ENCODE data around the gene HLA-DRB5.

Gene HLA-DRB5

GRCh38 chr6:32519910-32520258, 10.2 kb downstream of the HLA-DRB5 start:
- Histone ChIP-seq H3K9ac (ENCODE audit: low read length) (no peak overlapping the region), H3K27ac (ENCODE audit: low read depth, low read length, poor library complexity, severe bottlenecking) (no peak overlapping the region), H3K9me3 (ENCODE audit: low read length) (no peaks in the 10 kb centered on the region), H4K20me1 (ENCODE audit: insufficient read depth, low read length) (no peaks in the 10 kb centered on the region), H2AFZ (ENCODE audit: low read length) (no peak overlapping the region), H3K79me2 (ENCODE audit: insufficient read depth, low read length) (no peaks in the 10 kb centered on the region), H3K9me2 (ENCODE audit: low read depth, low read length) (no peaks in the 10 kb centered on the region), H3K4me3 (ENCODE audit: low read depth, low read length, poor library complexity, severe bottlenecking) (no peak overlapping the region), H3K4me2 (ENCODE audit: low read length) (no peak overlapping the region), H3K4me1 (ENCODE audit: insufficient read depth, low read length, severe bottlenecking) (no peaks in the 10 kb centered on the region), H3K27me3 (ENCODE audit: insufficient read depth, low read length) (no peaks in the 10 kb centered on the region), H3K36me3 (ENCODE audit: insufficient read depth, low read length) (no peaks in the 10 kb centered on the region), H3F3A (ENCODE audit: insufficient read depth, low read length) (no peaks in the 10 kb centered on the region)
- TF ChIP-seq EZH2 (IDR thresholded peaks at IDR 0.05; ENCODE audit: borderline replicate concordance, low read length) (no peak), CTCF (IDR thresholded peaks at IDR 0.05; ENCODE audit: low read length) (no peak)

GRCh38 chr6:32519118-32519909, 10.8 kb downstream of the HLA-DRB5 start:
- Histone ChIP-seq H3K27ac (ENCODE audit: low read depth, low read length, poor library complexity, severe bottlenecking) (no peak overlapping the region), H3K9me3 (ENCODE audit: low read length) (no peaks in the 10 kb centered on the region), H3K4me1 (ENCODE audit: insufficient read depth, low read length, severe bottlenecking) (no peaks in the 10 kb centered on the region), H3F3A (ENCODE audit: insufficient read depth, low read length) (no peaks in the 10 kb centered on the region), H3K4me2 (ENCODE audit: low read length) (no peak overlapping the region), H2AFZ (ENCODE audit: low read length) (no peak overlapping the region), H3K9me2 (ENCODE audit: low read depth, low read length) (no peaks in the 10 kb centered on the region), H3K27me3 (ENCODE audit: insufficient read depth, low read length) (no peaks in the 10 kb centered on the region), H3K79me2 (ENCODE audit: insufficient read depth, low read length) (no peaks in the 10 kb centered on the region), H3K4me3 (ENCODE audit: low read depth, low read length, poor library complexity, severe bottlenecking) (no peak overlapping the region), H4K20me1 (ENCODE audit: insufficient read depth, low read length) (no peaks in the 10 kb centered on the region), H3K36me3 (ENCODE audit: insufficient read depth, low read length) (no peaks in the 10 kb centered on the region), H3K9ac (ENCODE audit: low read length) (no peak overlapping the region)
- TF ChIP-seq EZH2 (IDR thresholded peaks at IDR 0.05; ENCODE audit: borderline replicate concordance, low read length) (no peak), CTCF (IDR thresholded peaks at IDR 0.05; ENCODE audit: low read length) (no peak)

GRCh38 chr6:32517654-32518445, 12.2 kb downstream of the HLA-DRB5 start:
- H4K20me1 ChIP-seq (ENCODE audit: insufficient read depth, low read length): no peaks in the 10 kb centered on the region
- H3K9me2 ChIP-seq (ENCODE audit: low read depth, low read length): no peaks in the 10 kb centered on the region
- no peak overlapping the region for H3K9ac ChIP-seq (ENCODE audit: low read length)
- no peak overlapping the region for H3K27ac ChIP-seq (ENCODE audit: low read depth, low read length, poor library complexity, severe bottlenecking)
- H2AFZ ChIP-seq (ENCODE audit: low read length): no peak overlapping the region
- TF ChIP-seq CTCF (IDR thresholded peaks at IDR 0.05; ENCODE audit: low read length): no peak
- no peak for TF ChIP-seq EZH2 (IDR thresholded peaks at IDR 0.05; ENCODE audit: borderline replicate concordance, low read length)
- no peaks in the 10 kb centered on the region for H3K27me3 ChIP-seq (ENCODE audit: insufficient read depth, low read length)
- no peaks in the 10 kb centered on the region for H3K9me3 ChIP-seq (ENCODE audit: low read length)
- no peak overlapping the region for H3K4me2 ChIP-seq (ENCODE audit: low read length)
- H3K79me2 ChIP-seq (ENCODE audit: insufficient read depth, low read length): no peaks in the 10 kb centered on the region
- no peaks in the 10 kb centered on the region for H3F3A ChIP-seq (ENCODE audit: insufficient read depth, low read length)
- no peaks in the 10 kb centered on the region for H3K36me3 ChIP-seq (ENCODE audit: insufficient read depth, low read length)
- H3K4me1 ChIP-seq (ENCODE audit: insufficient read depth, low read length, severe bottlenecking): no peaks in the 10 kb centered on the region
- H3K4me3 ChIP-seq (ENCODE audit: low read depth, low read length, poor library complexity, severe bottlenecking): no peak overlapping the region
